KOPT-K1 (cell line): ENCODE data around the gene ATP8A2.

Source experiments
- H3K27ac ChIP-seq: fragments of 200-600 bp; sonication (generic); 2 replicates; pipeline ENCODE4 v1.5.1; 2016; ENCODE audit warnings: antibody characterized with exemption, mild to moderate bottlenecking, low read depth, low read length; ENCODE audit not compliant: poor library complexity, severe bottlenecking
- H3K36me3 ChIP-seq: fragments of 200-600 bp; sonication (generic); 2 replicates; pipeline ENCODE4 v1.5.1; 2017; ENCODE audit warnings: antibody characterized with exemption, mild to moderate bottlenecking, low read length, moderate library complexity; ENCODE audit not compliant: insufficient read depth
- H3K9me3 ChIP-seq: fragments of 200-600 bp; sonication (generic); 2 replicates; pipeline ENCODE4 v1.5.1; 2017; ENCODE audit warnings: antibody characterized with exemption, low read length, mild to moderate bottlenecking; ENCODE audit not compliant: insufficient read depth, poor library complexity, severe bottlenecking

Gene ATP8A2

GRCh38 chr13:25581351-25581750 is 209.6 kb downstream of the ATP8A2 start:
- no peaks in the 10 kb centered on the region for H3K36me3 ChIP-seq

GRCh38 chr13:25584087-25584486 is 212.3 kb downstream of the ATP8A2 start:
- Histone ChIP-seq H3K9me3 (no peaks in the 10 kb centered on the region), H3K27ac (no peak overlapping the region), H3K36me3 (no peaks in the 10 kb centered on the region)

More at GRCh38 chr13:25581351-25581750, 209.6 kb downstream of the ATP8A2 start:
- Histone ChIP-seq H3K9me3 (no peaks in the 10 kb centered on the region), H3K27ac (no peak overlapping the region)

GRCh38 chr13:25585000-25585399 is 213.2 kb downstream of the ATP8A2 start:
- no peak overlapping the region for H3K27ac ChIP-seq
- H3K9me3 ChIP-seq: no peaks in the 10 kb centered on the region
- no peaks in the 10 kb centered on the region for H3K36me3 ChIP-seq

GRCh38 chr13:25587326-25587980 is 215.7 kb downstream of the ATP8A2 start:
- H3K9me3 ChIP-seq: no peaks in the 10 kb centered on the region
- no peaks in the 10 kb centered on the region for H3K36me3 ChIP-seq
- H3K27ac ChIP-seq: no peak overlapping the region

- H3K36me3 ChIP-seq: no peaks in the 10 kb centered on the region
- H3K27ac ChIP-seq: no peak overlapping the region
Measured at GRCh38 chr13:25588336-25589060, 216.7 kb downstream of the ATP8A2 start.

GRCh38 chr13:25598421-25598820 is 226.6 kb downstream of the ATP8A2 start:
- H3K27ac ChIP-seq: no peak overlapping the region

More at GRCh38 chr13:25588336-25589060, 216.7 kb downstream of the ATP8A2 start:
- no peaks in the 10 kb centered on the region for H3K9me3 ChIP-seq

GRCh38 chr13:25602176-25602575 is 230.4 kb downstream of the ATP8A2 start:
- Histone ChIP-seq H3K36me3 (no peaks in the 10 kb centered on the region), H3K27ac (no peak overlapping the region), H3K9me3 (no peaks in the 10 kb centered on the region)

More at GRCh38 chr13:25598421-25598820, 226.6 kb downstream of the ATP8A2 start:
- no peaks in the 10 kb centered on the region for H3K9me3 ChIP-seq
- no peaks in the 10 kb centered on the region for H3K36me3 ChIP-seq

- no peaks in the 10 kb centered on the region for H3K36me3 ChIP-seq
- no peaks in the 10 kb centered on the region for H3K9me3 ChIP-seq
- H3K27ac ChIP-seq: no peak overlapping the region
Measured at GRCh38 chr13:25604106-25604505, 232.3 kb downstream of the ATP8A2 start.

- Histone ChIP-seq H3K36me3 (no peaks in the 10 kb centered on the region), H3K9me3 (no peaks in the 10 kb centered on the region), H3K27ac (no peak overlapping the region)
Measured at GRCh38 chr13:25607096-25607495, 235.3 kb downstream of the ATP8A2 start.

- Histone ChIP-seq H3K27ac (no peak overlapping the region), H3K9me3 (no peaks in the 10 kb centered on the region), H3K36me3 (no peaks in the 10 kb centered on the region)
Measured at GRCh38 chr13:25608181-25608580, 236.4 kb downstream of the ATP8A2 start.

GRCh38 chr13:25616674-25617073 is 244.9 kb downstream of the ATP8A2 start:
- H3K9me3 ChIP-seq: no peaks in the 10 kb centered on the region
- no peak overlapping the region for H3K27ac ChIP-seq
- no peaks in the 10 kb centered on the region for H3K36me3 ChIP-seq

GRCh38 chr13:25619897-25620296 is 248.1 kb downstream of the ATP8A2 start:
- Histone ChIP-seq H3K27ac (no peak overlapping the region), H3K36me3 (no peaks in the 10 kb centered on the region), H3K9me3 (no peaks in the 10 kb centered on the region)

- Histone ChIP-seq H3K9me3 (peaks cover 11% of the 10 kb centered on the region), H3K27ac (no peak overlapping the region), H3K36me3 (no peaks in the 10 kb centered on the region)
Measured at GRCh38 chr13:25625414-25625813, 253.6 kb downstream of the ATP8A2 start.

GRCh38 chr13:25630329-25630900 is 258.6 kb downstream of the ATP8A2 start:
- no peak overlapping the region for H3K27ac ChIP-seq

GRCh38 chr13:25632166-25632888 is 260.6 kb downstream of the ATP8A2 start:
- H3K27ac ChIP-seq: no peak overlapping the region
- H3K36me3 ChIP-seq: no peaks in the 10 kb centered on the region
- no peaks in the 10 kb centered on the region for H3K9me3 ChIP-seq

More at GRCh38 chr13:25630329-25630900, 258.6 kb downstream of the ATP8A2 start:
- Histone ChIP-seq H3K36me3 (no peaks in the 10 kb centered on the region), H3K9me3 (peaks cover 11% of the 10 kb centered on the region)
